GM23338 (cell line): Measurements from ENCODE around the gene ITGA1. TPM values are rescaled to one million over a fixed set of nuclear protein-coding genes. Genes with fewer than 3 reads are reported as not detected.

Experiments
- ATAC-seq: fragments of 200-7000 bp; cut with Tn5 transposase; 3 replicates; pipeline ENCODE4 v1.9.1; 2020
- DNase-seq: peaks from one replicate; pipeline ENCODE4 v3.0.0-alpha.2; 2015; ENCODE audit warnings: low spot score
- H2AFZ ChIP-seq: fragments of 200-600 bp; sonication (generic); 2 replicates; pipeline ENCODE4 v1.8.0; 2016; ENCODE audit warnings: antibody characterized with exemption, mild to moderate bottlenecking, moderate library complexity
- H3F3A ChIP-seq: fragments of 200-600 bp; sonication (generic); replicated peaks from 2 replicates; pipeline ENCODE4 v1.8.0; 2017; ENCODE audit warnings: antibody characterized with exemption, mixed run types, low read depth
- H3K27ac ChIP-seq: fragments of 200-600 bp; sonication (generic); 2 replicates; pipeline ENCODE4 v1.6.1; 2016; ENCODE audit warnings: low read depth
- H3K27me3 ChIP-seq: fragments of 200-600 bp; sonication (generic); 2 replicates; pipeline ENCODE4 v1.8.0; 2016; ENCODE audit warnings: mild to moderate bottlenecking, mixed run types, moderate library complexity; ENCODE audit not compliant: insufficient read depth
- H3K36me3 ChIP-seq: fragments of 200-600 bp; sonication (generic); 2 replicates; pipeline ENCODE4 v1.8.0; 2016; ENCODE audit warnings: mild to moderate bottlenecking; ENCODE audit not compliant: insufficient read depth
- H3K4me1 ChIP-seq: fragments of 200-600 bp; sonication (generic); 2 replicates; pipeline ENCODE4 v1.8.0; 2016; ENCODE audit warnings: mild to moderate bottlenecking, moderate library complexity; ENCODE audit not compliant: insufficient read depth
- H3K4me2 ChIP-seq: fragments of 200-600 bp; sonication (generic); 2 replicates; pipeline ENCODE4 v1.7.1; 2017; ENCODE audit warnings: mixed run types
- H3K4me3 ChIP-seq: fragments of 200-600 bp; sonication (generic); 2 replicates; pipeline ENCODE4 v1.6.1; 2016; ENCODE audit warnings: mixed run types
- H3K79me2 ChIP-seq: fragments of 200-600 bp; sonication (generic); replicated peaks from 2 replicates; pipeline ENCODE4 v1.8.0; 2017; ENCODE audit warnings: mild to moderate bottlenecking; ENCODE audit not compliant: insufficient read depth
- H3K9me2 ChIP-seq: fragments of 200-600 bp; sonication (generic); 2 replicates; pipeline ENCODE4 v1.8.0; 2017; ENCODE audit not compliant: insufficient read depth
- H4K20me1 ChIP-seq: fragments of 200-600 bp; sonication (generic); replicated peaks from 2 replicates; pipeline ENCODE4 v1.8.0; 2017; ENCODE audit warnings: mild to moderate bottlenecking; ENCODE audit not compliant: insufficient read depth
- H3K27ac Mint-ChIP-seq: 2 replicates; pipeline ENCODE4 v1.8.0; 2020; ENCODE audit warnings: inconsistent platforms, mild to moderate bottlenecking, moderate library complexity, mixed read lengths
- H3K27me3 Mint-ChIP-seq: 3 replicates; pipeline ENCODE4 v1.8.0; 2022; ENCODE audit warnings: low read depth, mild to moderate bottlenecking, moderate library complexity, mixed read lengths, inconsistent platforms; ENCODE audit not compliant: insufficient read depth, poor library complexity
- H3K36me3 Mint-ChIP-seq: 3 replicates; pipeline ENCODE4 v1.8.0; 2021; ENCODE audit warnings: low read depth, mild to moderate bottlenecking, inconsistent platforms, moderate library complexity, mixed read lengths
- H3K4me1 Mint-ChIP-seq: 3 replicates; pipeline ENCODE4 v1.8.0; 2020; ENCODE audit warnings: mild to moderate bottlenecking, inconsistent platforms, mixed read lengths
- H3K4me3 Mint-ChIP-seq: 3 replicates; pipeline ENCODE4 v1.8.0; 2021; ENCODE audit warnings: moderate library complexity, mild to moderate bottlenecking, inconsistent platforms, mixed read lengths
- H3K9me3 Mint-ChIP-seq: 3 replicates; pipeline ENCODE4 v1.8.0; 2020; ENCODE audit warnings: moderate library complexity, mild to moderate bottlenecking, inconsistent platforms, mixed read lengths
- CREB1 ChIP-seq: fragments of 250-450 bp; sonication (Bioruptor Pico); IDR thresholded peaks from 2 replicates; pipeline ENCODE4 v1.5.0; 2020; ENCODE audit warnings: low read depth, mild to moderate bottlenecking, moderate library complexity
- CTCF ChIP-seq, 2 experiments: fragments of 200-600 bp in 1 of 2; sonication (generic) in 1 of 2; conservative IDR thresholded peaks; 2 replicates each; pipeline versions ENCODE4 v1.5.1 to v1.6.1; 2016 to 2017; ENCODE audit warnings: antibody characterized with exemption in 2 of 2, low read depth in 2 of 2, mild to moderate bottlenecking in 2 of 2, moderate library complexity in 1 of 2
- EZH2 ChIP-seq: fragments of 200-600 bp; sonication (generic); IDR thresholded peaks from one replicate; pipeline ENCODE4 v1.8.0; 2017; ENCODE audit warnings: antibody characterized with exemption, mild to moderate bottlenecking, low read depth; ENCODE audit not compliant: unreplicated experiment
- EZH2phosphoT487 ChIP-seq: fragments of 200-600 bp; sonication (generic); IDR thresholded peaks from one replicate; pipeline ENCODE4 v1.8.1; 2018; ENCODE audit warnings: antibody characterized with exemption; ENCODE audit not compliant: unreplicated experiment
- JUNB ChIP-seq: IDR thresholded peaks from one replicate; pipeline ENCODE4 v1.6.1; 2016; ENCODE audit warnings: antibody characterized with exemption; ENCODE audit not compliant: unreplicated experiment
- NANOG ChIP-seq: IDR thresholded peaks from 2 replicates; pipeline ENCODE4 v1.6.1; 2016; ENCODE audit warnings: antibody characterized with exemption, borderline replicate concordance
- REST ChIP-seq: IDR thresholded peaks from one replicate; pipeline ENCODE4 v1.6.1; 2018; ENCODE audit warnings: antibody characterized with exemption; ENCODE audit not compliant: unreplicated experiment
- STAT1 ChIP-seq: IDR thresholded peaks from one replicate; pipeline ENCODE4 v1.6.1; 2016; ENCODE audit warnings: antibody characterized with exemption; ENCODE audit not compliant: unreplicated experiment
- ZNF114 ChIP-seq: fragments of 250-450 bp; sonication (Bioruptor Pico); IDR thresholded peaks from 2 replicates; pipeline ENCODE4 v1.5.0; 2020; ENCODE audit warnings: mild to moderate bottlenecking, moderate library complexity
- ZNF331 ChIP-seq: fragments of 250-450 bp; sonication (Bioruptor Pico); IDR thresholded peaks from 2 replicates; pipeline ENCODE4 v1.5.0; 2020; ENCODE audit warnings: low read depth, mild to moderate bottlenecking, moderate library complexity
- ZNF462 ChIP-seq: fragments of 250-450 bp; sonication (Bioruptor Pico); IDR thresholded peaks from 2 replicates; pipeline ENCODE4 v1.5.0; 2020; ENCODE audit warnings: mild to moderate bottlenecking, moderate library complexity
- polyA plus RNA-seq: library from polyadenylated mRNA; unstranded; fragments of >200 nt; fragmentation: Nextera tagmentation; extraction: Ambion mirVana; gene quantifications from 2 replicates; pipeline ENCODE4 v1.2.1, GENCODE V29; 2016
- total RNA-seq: library from RNA; depleted of rRNA; stranded (reverse); fragments of >200 nt; shearing (Covaris generic); gene quantifications from 2 replicates; pipeline ENCODE4 v1.2.3, GENCODE V29; 2014

The ITGA1 gene
- total and polyA plus RNA-seq, 2 experiments from 2014 or later = 1.8 to 4.9 TPM

- no peak overlapping the region for H3K4me2 ChIP-seq
- no peaks in the 10 kb centered on the region for H4K20me1 ChIP-seq
- no peak overlapping the region for H3K27ac Mint-ChIP-seq
- H3K27me3 ChIP-seq = no peaks in the 10 kb centered on the region
- no peaks in the 10 kb centered on the region for H3K9me2 ChIP-seq
- no peak overlapping the region for H3K4me3 Mint-ChIP-seq
- no peaks in the 10 kb centered on the region for H3F3A ChIP-seq
- no peaks in the 10 kb centered on the region for H3K27me3 Mint-ChIP-seq
- no peaks in the 10 kb centered on the region for H3K79me2 ChIP-seq
- no peaks in the 10 kb centered on the region for H3K9me3 Mint-ChIP-seq
- no peaks in the 10 kb centered on the region for H3K36me3 Mint-ChIP-seq
- no peak overlapping the region for H3K4me3 ChIP-seq
- no peaks in the 10 kb centered on the region for H3K36me3 ChIP-seq
- H3K4me1 Mint-ChIP-seq = no peaks in the 10 kb centered on the region; the same call in 2 of the 3 replicates
- H3K27ac ChIP-seq = no peak overlapping the region
- H3K4me1 ChIP-seq = no peaks in the 10 kb centered on the region
- TF ChIP-seq CREB1 (CRISPR knock-in tag) (no peak), EZH2 (no peak), STAT1 (no peak), EZH2phosphoT487 (no peak), ZNF462 (no peak)
- ATAC-seq (no peak), DNase-seq (no peak)
- H2AFZ ChIP-seq = no peak overlapping the region
Observed at GRCh38 chr5:52842111-52842510, 54.4 kb downstream of the ITGA1 start.

- H3K4me2 ChIP-seq = no peak overlapping the region
- no peaks in the 10 kb centered on the region for H3K79me2 ChIP-seq
- H3K27me3 ChIP-seq = no peaks in the 10 kb centered on the region
- no peak overlapping the region for H3K27ac Mint-ChIP-seq
- no peaks in the 10 kb centered on the region; the same call in 2 of the 3 replicates for H3K4me1 Mint-ChIP-seq
- ATAC-seq (no peak), DNase-seq (no peak)
- no peaks in the 10 kb centered on the region for H3K36me3 ChIP-seq
- no peak overlapping the region for H3K4me3 Mint-ChIP-seq
- no peak overlapping the region for H2AFZ ChIP-seq
- H4K20me1 ChIP-seq = no peaks in the 10 kb centered on the region
- no peaks in the 10 kb centered on the region for H3K4me1 ChIP-seq
- H3F3A ChIP-seq = no peaks in the 10 kb centered on the region
- H3K36me3 Mint-ChIP-seq = no peaks in the 10 kb centered on the region
- peaks cover 5% of the 10 kb centered on the region; the same call in 1 of the 2 replicates for H3K9me2 ChIP-seq
- H3K27me3 Mint-ChIP-seq = no peaks in the 10 kb centered on the region
- H3K27ac ChIP-seq = no peak overlapping the region
- no peaks in the 10 kb centered on the region for H3K9me3 Mint-ChIP-seq
- no peak overlapping the region for H3K4me3 ChIP-seq
- TF ChIP-seq EZH2phosphoT487 = no peak
- TF ChIP-seq CTCF (conservative IDR thresholded peaks at IDR 0.05; ENCODE audit: low read depth in 2 of 2) = no peak
- TF ChIP-seq EZH2 = no peak
- no peak for TF ChIP-seq NANOG
- no peak for TF ChIP-seq JUNB
- TF ChIP-seq CREB1 (CRISPR knock-in tag) = no peak
- TF ChIP-seq REST = no peak
- TF ChIP-seq ZNF331 (CRISPR knock-in tag) = no peak
- TF ChIP-seq ZNF114 (CRISPR knock-in tag) = no peak
Observed at GRCh38 chr5:52844885-52845284, 57.2 kb downstream of the ITGA1 start.
